PC-3 (cell line): Measurements from ENCODE around the gene ALG12.

ENCODE experiments used
- CTCF ChIP-seq: fragments of 300-600 bp; sonication (generic); conservative IDR thresholded peaks from 2 replicates; pipeline ENCODE4 v1.5.1; 2017; ENCODE audit warnings: antibody characterized with exemption, low read depth, mild to moderate bottlenecking, low read length
- EZH2 ChIP-seq: fragments of 300-600 bp; sonication (generic); IDR thresholded peaks from one replicate; pipeline ENCODE4 v1.6.1; 2017; ENCODE audit warnings: antibody characterized with exemption, mild to moderate bottlenecking, low read length; ENCODE audit not compliant: unreplicated experiment

- TF ChIP-seq EZH2: no peak
- TF ChIP-seq CTCF: no peak
Observed at GRCh38 chr22:49953680-49954344, 35.6 kb upstream of the ALG12 start.
